AG04449 (cell line): Measurements from ENCODE around the gene KRT82.
A peak's percentile ranks its signal among the peaks of the same experiment; 100 is the strongest.

ENCODE experiments used
- CTCF ChIA-PET: fragments of 350-600 bp; formaldehyde crosslinking; extraction: SDS; loops from one replicate; lab custom pipeline; 2021; ENCODE audit warnings: antibody characterized with exemption; lab: Yijun Ruan, JAX
- POLR2A ChIA-PET: fragments of 400-600, 350-600 bp; formaldehyde crosslinking; extraction: SDS; loops from one replicate; lab custom pipeline; 2020; ENCODE audit warnings: antibody characterized with exemption, inconsistent platforms; lab: Yijun Ruan, JAX
- DNase-seq: peaks from one replicate; pipeline ENCODE4 v3.0.0-alpha.2; 2010; ENCODE audit warnings: low read depth, low spot score
- H3K4me3 ChIP-seq: 2 replicates; pipeline ENCODE4 v1.5.1; 2011; ENCODE audit warnings: low read depth, mild to moderate bottlenecking, control low read depth, low read length
- TF ChIP-seq, protein P1 (sequence below): IDR thresholded peaks from one replicate; pipeline ENCODE4 v1.5.1; 2011; ENCODE audit warnings: mild to moderate bottlenecking, moderate library complexity, low read length, control low read depth, inconsistent platforms; ENCODE audit not compliant: insufficient read depth; ENCODE audit errors: missing control alignments

The KRT82 gene

DNA sequence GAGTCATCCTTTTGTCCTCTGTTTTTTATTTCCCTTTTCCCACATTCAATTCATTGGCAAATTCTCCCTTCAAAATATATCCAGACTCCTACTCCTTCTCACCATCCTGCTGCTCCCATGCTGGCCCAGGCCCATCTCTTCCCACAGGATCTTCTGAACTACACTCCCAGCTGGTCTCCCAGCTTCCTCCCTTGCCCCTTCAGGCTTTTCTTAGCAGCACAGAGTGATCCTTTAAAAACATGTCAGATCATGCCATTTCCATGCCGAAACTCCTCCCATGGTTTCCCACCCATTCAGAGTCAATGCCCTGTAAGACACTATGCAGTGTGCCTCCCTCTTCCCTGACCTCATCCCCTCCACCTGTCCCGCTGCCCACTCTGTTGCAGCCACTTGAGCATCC is 18.3 kb downstream of the KRT82 start:
- no peak overlapping the region for H3K4me3 ChIP-seq
- ChIA-PET CTCF (interaction anchor here (0.8 to 12.6 kb wide), 5 partner anchors 10 to 497 kb away, joined by 4 to 137 read pairs (median 7); partner anchors contain the start of gene KRT85), POLR2A (no interaction called here)
- TF ChIP-seq, protein P1, sequence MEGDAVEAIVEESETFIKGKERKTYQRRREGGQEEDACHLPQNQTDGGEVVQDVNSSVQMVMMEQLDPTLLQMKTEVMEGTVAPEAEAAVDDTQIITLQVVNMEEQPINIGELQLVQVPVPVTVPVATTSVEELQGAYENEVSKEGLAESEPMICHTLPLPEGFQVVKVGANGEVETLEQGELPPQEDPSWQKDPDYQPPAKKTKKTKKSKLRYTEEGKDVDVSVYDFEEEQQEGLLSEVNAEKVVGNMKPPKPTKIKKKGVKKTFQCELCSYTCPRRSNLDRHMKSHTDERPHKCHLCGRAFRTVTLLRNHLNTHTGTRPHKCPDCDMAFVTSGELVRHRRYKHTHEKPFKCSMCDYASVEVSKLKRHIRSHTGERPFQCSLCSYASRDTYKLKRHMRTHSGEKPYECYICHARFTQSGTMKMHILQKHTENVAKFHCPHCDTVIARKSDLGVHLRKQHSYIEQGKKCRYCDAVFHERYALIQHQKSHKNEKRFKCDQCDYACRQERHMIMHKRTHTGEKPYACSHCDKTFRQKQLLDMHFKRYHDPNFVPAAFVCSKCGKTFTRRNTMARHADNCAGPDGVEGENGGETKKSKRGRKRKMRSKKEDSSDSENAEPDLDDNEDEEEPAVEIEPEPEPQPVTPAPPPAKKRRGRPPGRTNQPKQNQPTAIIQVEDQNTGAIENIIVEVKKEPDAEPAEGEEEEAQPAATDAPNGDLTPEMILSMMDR: no peak
- no peak for DNase-seq

DNA sequence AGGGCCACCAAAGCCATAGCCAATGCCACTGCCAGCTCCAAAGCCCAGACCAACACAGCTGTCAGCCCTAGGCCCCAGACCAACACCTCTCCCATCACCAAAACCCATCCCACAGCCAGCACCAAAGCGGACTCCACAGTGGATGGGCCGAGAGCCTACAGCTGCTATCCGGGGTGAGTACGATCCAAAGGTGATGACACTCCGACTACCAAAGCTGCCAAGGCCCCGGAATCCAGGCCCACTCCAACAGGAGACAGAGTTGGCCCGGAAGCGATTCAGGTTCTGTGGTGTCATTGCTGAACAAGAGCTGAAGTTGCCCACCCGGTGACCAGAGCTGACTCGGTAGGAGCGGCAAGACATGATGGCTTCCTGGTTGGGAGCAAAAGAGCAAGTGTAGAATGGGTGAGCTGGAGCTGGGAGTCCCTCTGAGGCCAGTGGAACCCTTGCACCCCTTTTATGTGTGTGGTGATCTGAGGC is 20.9 kb downstream of the KRT82 start, which contains the start of gene KRT84:
Gene KRT84 (minus strand): TSS at position 427 of the 477 bp plus-strand sequence. CDS start 67 bp downstream, at position 360.
- ChIA-PET POLR2A (no interaction called here), CTCF (interaction anchor here (0.8 to 12.6 kb wide), 8 partner anchors 10 to 494 kb away, joined by 3 to 137 read pairs (median 5); partner anchors contain the start of gene KRT85)
- TF ChIP-seq, protein P1: no peak
- H3K4me3 ChIP-seq: no peak within 1 kb of the TSS
- DNase-seq: no peak

DNA sequence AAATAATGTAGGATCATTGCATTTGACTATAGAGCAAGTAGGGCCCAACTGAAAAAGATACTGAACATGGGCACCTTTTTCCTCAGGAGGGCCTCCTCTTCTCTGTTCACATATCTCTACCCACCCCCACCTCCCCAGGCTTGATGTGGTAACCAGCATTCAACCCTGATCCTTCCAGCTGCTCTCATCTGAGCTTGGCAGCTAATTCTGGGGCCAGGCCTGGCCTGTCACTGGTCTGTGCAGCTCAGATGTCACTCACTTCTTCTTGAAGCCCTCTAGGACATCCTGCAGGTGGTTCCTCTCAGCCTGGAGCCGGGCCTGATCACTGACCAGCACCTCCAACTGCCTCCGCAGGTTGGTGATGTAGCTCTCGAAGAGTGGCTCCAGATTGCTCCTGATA is 22.8 kb downstream of the KRT82 start:
- ChIA-PET POLR2A (no interaction called here), CTCF (interaction anchor here (0.7 to 17.9 kb wide), 7 partner anchors 12 to 497 kb away, joined by 3 to 488 read pairs (median 6); partner anchors contain the start of gene KRT85)
- TF ChIP-seq, protein P1: no peak
- no peak for DNase-seq
- H3K4me3 ChIP-seq: no peak overlapping the region

DNA sequence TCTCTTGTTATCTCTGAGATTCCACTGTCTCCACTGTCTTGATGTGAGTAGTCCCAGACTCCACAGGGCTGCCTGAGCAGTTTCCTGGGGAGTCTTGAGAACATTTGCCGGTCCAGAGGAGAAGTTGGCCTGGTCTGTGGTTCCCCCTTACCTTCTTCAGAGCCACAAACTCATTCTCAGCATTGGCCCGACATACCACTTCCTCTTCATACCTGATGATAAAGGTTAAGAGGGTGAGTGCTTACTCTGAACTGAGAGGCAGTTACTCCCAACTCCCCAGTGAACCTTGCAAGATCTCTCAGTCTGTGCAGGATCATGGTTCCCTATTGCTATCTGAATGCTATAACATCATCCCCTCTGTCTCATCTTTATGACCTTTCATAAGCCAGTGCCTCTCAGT is 23.3 kb downstream of the KRT82 start:
- ChIA-PET CTCF (interaction anchor here (1.4 to 17.9 kb wide), 5 partner anchors 8 to 497 kb away, joined by 3 to 488 read pairs (median 14); partner anchors contain the start of gene KRT85), POLR2A (no interaction called here)
- TF ChIP-seq, protein P1: no peak
- H3K4me3 ChIP-seq: no peak overlapping the region
- no peak for DNase-seq

DNA sequence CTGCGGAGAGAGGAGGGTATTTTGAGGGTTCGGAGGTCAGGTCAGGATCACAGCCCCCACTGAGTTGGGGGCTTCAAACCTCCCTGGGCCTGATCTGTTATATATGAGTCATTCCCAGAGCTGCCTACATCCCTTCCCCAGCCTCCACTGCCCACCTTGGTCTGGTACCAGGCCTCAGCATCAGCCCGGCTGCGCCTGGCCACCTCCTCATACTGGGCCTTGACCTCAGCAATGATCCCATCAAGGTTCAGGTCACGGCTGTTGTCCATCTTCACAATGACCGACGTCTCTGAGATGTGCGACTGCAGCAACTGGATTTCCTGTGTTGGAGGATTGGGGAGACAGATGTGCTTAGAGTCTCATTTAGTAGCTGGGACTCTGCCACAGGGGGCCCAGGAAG is 24.9 kb downstream of the KRT82 start:
- DNase-seq: no peak
- ChIA-PET POLR2A (no interaction called here), CTCF (interaction anchor here (0.7 to 17.9 kb wide), 9 partner anchors 9 to 499 kb away, joined by 3 to 488 read pairs (median 6); partner anchors contain the start of gene KRT85)
- TF ChIP-seq, protein P1: no peak
- no peak overlapping the region for H3K4me3 ChIP-seq

DNA sequence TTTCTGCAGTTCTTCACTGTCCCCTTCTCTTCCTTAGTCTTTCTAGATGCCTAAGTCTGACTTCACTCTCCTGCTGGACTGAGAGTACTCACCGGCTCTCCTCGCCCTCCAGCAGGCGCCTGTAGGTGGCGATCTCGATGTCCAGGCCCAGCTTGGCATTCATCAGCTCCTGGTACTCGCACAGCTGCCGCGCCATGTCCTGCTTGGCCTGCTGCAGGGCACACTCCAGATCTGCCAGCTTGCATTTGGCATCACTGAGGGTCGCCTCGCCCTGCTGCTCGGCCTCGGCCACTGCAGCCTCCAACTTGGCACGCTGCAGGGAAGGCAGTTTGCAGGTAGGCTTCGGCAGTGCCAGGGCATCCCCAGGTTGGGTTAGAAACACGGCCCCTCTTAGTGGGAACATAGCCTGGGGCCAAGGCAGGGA is 25.9 kb downstream of the KRT82 start:
- ChIA-PET POLR2A (no interaction called here), CTCF (interaction anchor here (0.6 to 17.9 kb wide), 11 partner anchors 9 to 500 kb away, joined by 3 to 488 read pairs (median 4); partner anchors contain the start of genes KRT74 and KRT85)
- no peak overlapping the region for H3K4me3 ChIP-seq
- DNase-seq: no peak
- TF ChIP-seq, protein P1: peak; percentile 66
